HG02763 (cell line): ENCODE data around the gene CCDC134.
"Not testable (repeated sequence)": the region's sequence is repeated elsewhere in the genome, so short reads cannot be mapped to it uniquely, and the experiment has no call there.

Experiments
- ATAC-seq: cut with Tn5 transposase; IDR thresholded peaks from one replicate; pipeline ENCODE4 v1.9.1; 2021; ENCODE audit warnings: mild to moderate bottlenecking, moderate library complexity; ENCODE audit not compliant: unreplicated experiment

Gene CCDC134

GRCh38 chr22:41822317-41823057 lies 22.0 kb downstream of the CCDC134 start:
- ATAC-seq = no peak

GRCh38 chr22:41823797-41824196 lies 23.3 kb downstream of the CCDC134 start:
- no peak for ATAC-seq

- ATAC-seq = no peak
These were observed 24.9 kb downstream of the CCDC134 start for GRCh38 chr22:41825376-41825775.

GRCh38 chr22:41826021-41826420 lies 25.5 kb downstream of the CCDC134 start:
- no peak for ATAC-seq

GRCh38 chr22:41826430-41827383 lies 26.2 kb downstream of the CCDC134 start:
- ATAC-seq = no peak

- no peak for ATAC-seq
These were observed 27.2 kb downstream of the CCDC134 start for GRCh38 chr22:41827671-41828070.

GRCh38 chr22:41828516-41828915 lies 28.0 kb downstream of the CCDC134 start:
- no peak for ATAC-seq

GRCh38 chr22:41830174-41830573 lies 29.7 kb downstream of the CCDC134 start:
- no peak for ATAC-seq

GRCh38 chr22:41831383-41831782 lies 30.9 kb downstream of the CCDC134 start:
- ATAC-seq = no peak

- no peak for ATAC-seq
These were observed 31.5 kb downstream of the CCDC134 start for GRCh38 chr22:41831828-41832552.

- ATAC-seq = peak; percentile 84
These were observed 32.3 kb downstream of the CCDC134 start, which contains the start of gene SREBF2 for GRCh38 chr22:41832553-41833368. Gene SREBF2, plus strand, starts transcription at chr22:41833105. Its CDS starts 166 bp downstream, at chr22:41833271.

GRCh38 chr22:41833369-41834004 lies 33.0 kb downstream of the CCDC134 start:
- ATAC-seq = peak; percentile 17

GRCh38 chr22:41834005-41834944 lies 33.8 kb downstream of the CCDC134 start:
- ATAC-seq = no peak

- not testable (repeated sequence) for ATAC-seq
These were observed 35.0 kb downstream of the CCDC134 start for GRCh38 chr22:41835462-41835861.

- no peak for ATAC-seq
These were observed 36.1 kb downstream of the CCDC134 start for GRCh38 chr22:41836551-41836950.

GRCh38 chr22:41838842-41839618 lies 38.6 kb downstream of the CCDC134 start:
- no peak for ATAC-seq

GRCh38 chr22:41840216-41840615 lies 39.7 kb downstream of the CCDC134 start:
- ATAC-seq = no peak
